Neural cell (in vitro differentiated cells): ENCODE measurements around the gene PKP3.

Experiments used
- EP300 ChIP-seq: fragments of 450-650 bp; conservative IDR thresholded peaks from 2 replicates; pipeline ENCODE4 v1.6.1; 2014; ENCODE audit warnings: antibody characterized with exemption, mild to moderate bottlenecking, moderate library complexity; ENCODE audit not compliant: poor library complexity, severe bottlenecking
- EZH2 ChIP-seq: fragments of 200-600, 300-800 bp; shearing (Covaris generic), sonication (generic); IDR thresholded peaks from 2 replicates; pipeline ENCODE4 v1.6.1; 2014; ENCODE audit warnings: antibody characterized with exemption, low read length, borderline replicate concordance, mild to moderate bottlenecking; ENCODE audit not compliant: insufficient read depth, poor library complexity, severe bottlenecking
- POLR2AphosphoS5 ChIP-seq: IDR thresholded peaks from 2 replicates; pipeline ENCODE4 v1.6.1; 2012
- SMC3 ChIP-seq: fragments of 450-650 bp; conservative IDR thresholded peaks from 2 replicates; pipeline ENCODE4 v1.6.1; 2014; ENCODE audit warnings: antibody characterized with exemption, mild to moderate bottlenecking, moderate library complexity; ENCODE audit not compliant: poor library complexity
- TAF1 ChIP-seq: IDR thresholded peaks from 2 replicates; pipeline ENCODE4 v1.6.1; 2012; ENCODE audit warnings: low read depth
- TF ChIP-seq, protein P1 (sequence below): fragments of 450-650 bp; IDR thresholded peaks from 2 replicates; pipeline ENCODE4 v1.5.1; 2014; ENCODE audit warnings: antibody characterized with exemption, mild to moderate bottlenecking, moderate library complexity; ENCODE audit not compliant: poor library complexity, severe bottlenecking
- TF ChIP-seq, protein P2 (sequence below): IDR thresholded peaks from 2 replicates; pipeline ENCODE4 v1.6.1; 2012; ENCODE audit warnings: borderline replicate concordance

DNA sequence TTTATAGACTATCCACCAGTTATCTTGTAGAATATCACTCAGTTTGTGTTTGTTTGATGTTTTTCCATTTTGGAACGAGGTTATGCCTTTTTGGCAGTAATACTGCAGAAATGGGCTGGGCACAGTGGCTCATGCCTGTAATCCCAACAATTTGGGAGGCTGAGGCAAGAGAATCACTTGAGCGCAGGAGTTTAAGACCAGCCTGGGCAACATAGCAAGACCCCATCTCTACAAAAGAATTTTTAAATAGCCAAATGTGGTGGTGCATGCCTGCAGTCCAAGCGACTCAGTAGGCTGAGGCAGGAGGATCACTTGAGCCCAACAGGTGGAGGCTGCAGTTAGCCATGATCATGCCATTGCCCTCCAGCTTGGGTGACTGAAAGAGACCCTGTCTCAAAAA lies 47.5 kb upstream of the PKP3 start:
- TF ChIP-seq POLR2AphosphoS5 = no peak
- TF ChIP-seq TAF1 = no peak
- TF ChIP-seq, protein P1, sequence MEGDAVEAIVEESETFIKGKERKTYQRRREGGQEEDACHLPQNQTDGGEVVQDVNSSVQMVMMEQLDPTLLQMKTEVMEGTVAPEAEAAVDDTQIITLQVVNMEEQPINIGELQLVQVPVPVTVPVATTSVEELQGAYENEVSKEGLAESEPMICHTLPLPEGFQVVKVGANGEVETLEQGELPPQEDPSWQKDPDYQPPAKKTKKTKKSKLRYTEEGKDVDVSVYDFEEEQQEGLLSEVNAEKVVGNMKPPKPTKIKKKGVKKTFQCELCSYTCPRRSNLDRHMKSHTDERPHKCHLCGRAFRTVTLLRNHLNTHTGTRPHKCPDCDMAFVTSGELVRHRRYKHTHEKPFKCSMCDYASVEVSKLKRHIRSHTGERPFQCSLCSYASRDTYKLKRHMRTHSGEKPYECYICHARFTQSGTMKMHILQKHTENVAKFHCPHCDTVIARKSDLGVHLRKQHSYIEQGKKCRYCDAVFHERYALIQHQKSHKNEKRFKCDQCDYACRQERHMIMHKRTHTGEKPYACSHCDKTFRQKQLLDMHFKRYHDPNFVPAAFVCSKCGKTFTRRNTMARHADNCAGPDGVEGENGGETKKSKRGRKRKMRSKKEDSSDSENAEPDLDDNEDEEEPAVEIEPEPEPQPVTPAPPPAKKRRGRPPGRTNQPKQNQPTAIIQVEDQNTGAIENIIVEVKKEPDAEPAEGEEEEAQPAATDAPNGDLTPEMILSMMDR = no peak
- TF ChIP-seq, protein P2, sequence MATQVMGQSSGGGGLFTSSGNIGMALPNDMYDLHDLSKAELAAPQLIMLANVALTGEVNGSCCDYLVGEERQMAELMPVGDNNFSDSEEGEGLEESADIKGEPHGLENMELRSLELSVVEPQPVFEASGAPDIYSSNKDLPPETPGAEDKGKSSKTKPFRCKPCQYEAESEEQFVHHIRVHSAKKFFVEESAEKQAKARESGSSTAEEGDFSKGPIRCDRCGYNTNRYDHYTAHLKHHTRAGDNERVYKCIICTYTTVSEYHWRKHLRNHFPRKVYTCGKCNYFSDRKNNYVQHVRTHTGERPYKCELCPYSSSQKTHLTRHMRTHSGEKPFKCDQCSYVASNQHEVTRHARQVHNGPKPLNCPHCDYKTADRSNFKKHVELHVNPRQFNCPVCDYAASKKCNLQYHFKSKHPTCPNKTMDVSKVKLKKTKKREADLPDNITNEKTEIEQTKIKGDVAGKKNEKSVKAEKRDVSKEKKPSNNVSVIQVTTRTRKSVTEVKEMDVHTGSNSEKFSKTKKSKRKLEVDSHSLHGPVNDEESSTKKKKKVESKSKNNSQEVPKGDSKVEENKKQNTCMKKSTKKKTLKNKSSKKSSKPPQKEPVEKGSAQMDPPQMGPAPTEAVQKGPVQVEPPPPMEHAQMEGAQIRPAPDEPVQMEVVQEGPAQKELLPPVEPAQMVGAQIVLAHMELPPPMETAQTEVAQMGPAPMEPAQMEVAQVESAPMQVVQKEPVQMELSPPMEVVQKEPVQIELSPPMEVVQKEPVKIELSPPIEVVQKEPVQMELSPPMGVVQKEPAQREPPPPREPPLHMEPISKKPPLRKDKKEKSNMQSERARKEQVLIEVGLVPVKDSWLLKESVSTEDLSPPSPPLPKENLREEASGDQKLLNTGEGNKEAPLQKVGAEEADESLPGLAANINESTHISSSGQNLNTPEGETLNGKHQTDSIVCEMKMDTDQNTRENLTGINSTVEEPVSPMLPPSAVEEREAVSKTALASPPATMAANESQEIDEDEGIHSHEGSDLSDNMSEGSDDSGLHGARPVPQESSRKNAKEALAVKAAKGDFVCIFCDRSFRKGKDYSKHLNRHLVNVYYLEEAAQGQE = no peak
- no peak for TF ChIP-seq EZH2
- no peak for TF ChIP-seq SMC3
- TF ChIP-seq EP300 = no peak
